GM21381 (cell line): ENCODE data around the gene TMPRSS9.
"Not testable (repeated sequence)": the region's sequence is repeated elsewhere in the genome, so short reads cannot be mapped to it uniquely, and the experiment has no call there.

Source experiments
- ATAC-seq: cut with Tn5 transposase; IDR thresholded peaks from one replicate; pipeline ENCODE4 v1.9.1; 2021; ENCODE audit warnings: mild to moderate bottlenecking, moderate library complexity; ENCODE audit not compliant: unreplicated experiment

Gene TMPRSS9

DNA sequence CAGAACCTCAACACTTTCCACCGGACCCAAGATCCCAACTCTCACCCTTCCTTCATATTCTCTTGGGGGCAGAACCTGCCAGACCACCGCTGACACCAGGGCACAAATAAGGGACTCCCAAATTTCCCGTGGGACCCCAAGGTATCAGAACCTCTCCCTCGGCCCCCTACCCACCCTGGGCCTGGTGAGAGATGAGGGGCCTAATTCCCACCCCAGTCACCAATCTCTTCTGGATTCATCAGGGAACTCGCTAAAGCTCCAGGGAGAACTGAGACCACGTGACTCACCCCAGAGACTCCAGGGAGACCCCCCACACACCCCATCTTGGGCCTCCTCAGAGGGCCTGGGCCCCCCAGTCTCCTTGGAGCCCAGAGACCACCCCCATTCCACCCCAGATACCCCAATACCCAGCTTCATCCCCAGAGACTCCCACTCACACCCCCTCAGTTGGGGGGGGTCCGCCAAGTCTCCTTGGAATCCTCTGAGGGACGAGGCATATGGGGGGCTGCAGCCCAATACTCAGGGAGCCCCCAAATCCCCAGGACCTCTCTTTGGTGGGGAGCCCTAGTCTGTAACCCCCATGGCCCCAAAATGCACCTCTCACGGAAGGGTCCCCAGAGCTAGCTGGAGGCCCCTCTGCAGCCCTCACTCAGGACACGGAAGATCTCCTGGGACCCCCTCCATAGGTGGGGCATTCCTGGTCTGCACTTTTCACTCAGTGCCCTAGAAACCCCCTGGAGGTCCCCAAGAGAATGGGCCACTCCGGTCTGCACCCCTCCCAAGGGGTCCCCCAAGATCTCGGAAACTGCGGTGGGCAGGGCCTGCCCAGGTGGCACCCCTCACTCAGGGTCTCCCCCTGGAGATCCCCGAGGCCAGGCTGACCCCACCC lies 95.1 kb downstream of the TMPRSS9 start:
- no peak for ATAC-seq

DNA sequence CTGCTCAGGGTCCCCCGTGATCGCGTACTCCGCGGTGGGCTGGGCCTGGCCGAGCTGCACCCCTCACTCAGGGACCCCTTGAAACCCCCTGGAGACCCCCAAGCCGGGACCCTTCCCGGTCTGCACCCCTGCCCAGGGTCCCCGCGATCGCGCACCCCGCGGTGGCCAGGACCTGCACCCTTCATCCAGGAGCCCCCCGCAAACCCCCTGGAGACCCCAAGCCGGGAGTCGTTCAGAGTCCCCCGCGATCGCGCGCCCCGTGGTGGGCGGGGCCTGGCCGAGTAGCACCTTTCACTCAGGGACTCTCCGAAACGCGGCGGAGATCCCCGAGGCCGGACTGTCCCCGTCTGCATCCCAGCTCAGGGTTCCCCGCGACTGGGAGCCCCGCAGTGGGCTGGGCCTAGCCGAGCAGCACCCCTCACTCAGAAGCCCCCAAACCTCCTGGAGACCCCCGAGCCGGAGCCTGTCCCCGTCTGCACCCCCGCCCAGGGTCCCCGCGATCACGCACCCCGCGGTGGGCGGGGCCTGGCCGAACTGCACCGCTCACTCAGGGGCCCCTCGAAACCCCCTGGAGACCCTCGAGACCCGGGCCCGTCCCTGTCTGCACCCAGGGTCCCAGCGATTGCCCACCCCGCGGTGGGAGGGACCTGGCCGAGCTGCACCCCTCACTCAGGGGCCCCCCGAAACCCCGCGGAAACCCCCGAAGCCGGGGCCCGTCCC lies 95.9 kb downstream of the TMPRSS9 start:
- peak; percentile 25 for ATAC-seq

DNA sequence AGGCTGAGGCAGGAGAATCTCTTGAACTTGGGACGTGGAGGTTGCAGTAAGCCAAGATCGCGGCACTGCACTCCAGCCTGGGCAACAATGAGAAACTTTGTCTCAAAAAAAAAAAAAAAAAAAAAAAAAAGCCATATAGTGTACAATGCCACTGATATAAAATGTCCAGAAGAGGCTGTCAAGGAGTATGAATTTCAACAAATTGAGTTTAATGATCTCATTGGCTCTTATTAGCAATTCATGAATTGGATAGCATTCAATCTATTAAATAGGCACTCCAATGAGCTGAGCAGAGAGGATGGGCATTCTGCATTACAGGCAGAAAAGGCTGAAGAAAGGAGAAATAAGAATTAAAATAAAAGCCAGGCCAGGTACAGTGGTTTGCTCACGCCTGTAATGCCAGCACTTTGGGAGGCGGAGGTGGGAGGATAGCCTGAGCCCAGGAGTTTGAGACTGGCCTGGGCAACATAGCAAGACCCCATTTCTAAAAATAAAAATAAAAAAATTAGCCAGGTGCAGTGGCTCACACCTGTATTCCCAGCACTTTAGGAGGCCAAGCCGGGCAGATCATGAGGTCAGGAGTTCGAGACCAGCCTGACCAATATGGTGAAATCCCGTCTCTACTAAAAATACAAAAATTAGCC lies 97.5 kb downstream of the TMPRSS9 start:
- ATAC-seq = no peak

DNA sequence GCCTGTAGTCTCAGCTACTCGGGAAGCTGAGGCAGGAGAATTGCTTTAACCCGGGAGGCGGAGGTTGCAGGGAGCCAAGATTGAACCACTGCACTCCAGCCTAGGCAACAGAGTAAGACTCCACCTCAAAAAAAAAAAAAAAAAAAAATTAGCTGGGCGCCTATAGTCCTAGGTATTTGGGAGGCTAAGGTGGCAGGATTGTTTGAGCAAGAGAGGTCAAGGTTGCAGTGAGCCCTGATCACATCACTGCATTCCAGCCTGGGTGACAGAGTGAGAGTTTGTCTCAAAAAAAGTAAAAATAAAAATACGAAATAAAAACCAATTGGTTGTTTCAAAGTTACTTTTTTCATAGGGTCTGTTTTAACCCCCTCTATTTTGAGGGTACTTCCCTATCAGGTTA lies 98.0 kb downstream of the TMPRSS9 start:
- no peak for ATAC-seq

DNA sequence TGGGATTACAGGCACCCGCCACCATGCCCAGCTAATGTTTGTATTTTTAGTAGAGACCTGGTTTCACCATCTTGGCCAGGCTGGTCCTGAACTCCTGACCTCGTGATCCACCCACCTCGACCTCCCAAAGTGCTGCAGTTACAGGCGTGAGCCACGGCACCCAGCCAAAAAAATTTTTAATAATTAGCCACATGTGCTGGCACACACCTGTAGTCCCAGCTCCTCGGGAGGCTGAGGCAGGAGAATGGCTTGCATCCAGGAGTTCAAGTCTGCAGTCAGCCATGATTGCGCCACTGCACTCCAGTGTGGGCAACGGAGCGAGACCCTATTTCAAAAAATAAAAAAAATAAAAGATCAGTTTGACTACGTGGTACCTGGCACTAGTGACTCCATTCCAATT lies 98.7 kb downstream of the TMPRSS9 start:
- not testable (repeated sequence) for ATAC-seq

DNA sequence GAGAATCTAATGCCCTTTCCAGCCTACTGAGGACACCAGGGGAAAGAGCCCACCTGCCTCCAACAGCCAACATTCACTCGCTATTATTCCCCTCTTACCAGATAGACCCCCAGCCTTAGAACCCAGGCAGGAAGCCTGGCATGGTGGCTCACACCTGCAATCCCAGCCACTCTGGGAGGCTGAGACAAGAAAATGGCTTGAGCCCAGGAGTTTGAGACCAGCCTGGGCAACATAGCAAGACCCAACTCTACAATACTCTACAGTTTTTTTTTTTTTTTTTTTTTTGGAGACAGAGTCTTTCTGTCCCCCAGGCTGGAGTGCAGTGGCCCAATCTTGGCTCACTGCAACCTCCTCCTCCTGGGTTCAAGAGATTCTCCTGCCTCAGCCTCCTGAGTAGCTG lies 100.2 kb downstream of the TMPRSS9 start:
- no peak for ATAC-seq

DNA sequence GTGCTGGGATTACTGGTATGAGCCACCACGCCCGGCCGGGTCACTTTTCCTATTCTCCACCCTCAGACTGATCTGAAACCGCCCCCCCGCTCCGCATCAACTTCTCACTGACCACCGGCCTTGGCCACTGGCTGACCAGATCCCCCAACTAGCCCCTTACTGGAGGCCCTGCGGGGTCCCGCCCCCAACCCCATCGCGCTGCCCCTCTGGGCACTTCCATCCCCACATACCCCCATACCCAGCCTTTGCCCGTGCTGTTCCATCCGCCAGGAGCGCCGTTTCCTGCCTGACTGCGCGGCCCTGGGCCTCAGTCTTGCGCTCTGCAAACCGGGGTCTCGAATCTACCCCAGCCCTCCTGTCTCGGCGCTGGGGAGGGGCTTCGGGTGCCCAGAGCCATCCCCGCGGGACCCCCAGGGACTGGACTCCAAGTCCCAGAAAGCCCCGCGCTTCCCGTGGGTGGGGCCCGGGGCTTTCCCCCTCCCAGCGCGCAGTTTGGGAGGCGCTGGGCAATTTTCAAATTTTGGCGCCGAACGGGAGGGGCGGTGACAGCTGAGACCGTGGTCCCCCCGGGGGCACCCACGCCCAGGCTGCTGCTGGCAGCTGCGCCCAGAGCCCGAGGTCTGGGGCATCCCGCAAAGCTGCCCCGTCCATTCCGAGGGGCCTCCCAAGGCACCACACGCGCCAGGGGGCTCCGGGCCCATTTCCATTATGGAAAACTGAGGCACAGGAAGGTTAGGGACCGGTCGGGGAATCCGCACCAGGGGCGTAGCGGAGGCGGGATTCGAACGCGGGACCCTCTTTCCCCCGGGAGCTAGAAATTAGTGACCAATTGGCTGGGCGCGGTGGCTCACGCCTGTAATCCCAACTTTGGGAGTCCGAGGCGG lies 101.9 kb downstream of the TMPRSS9 start:
- no peak for ATAC-seq

DNA sequence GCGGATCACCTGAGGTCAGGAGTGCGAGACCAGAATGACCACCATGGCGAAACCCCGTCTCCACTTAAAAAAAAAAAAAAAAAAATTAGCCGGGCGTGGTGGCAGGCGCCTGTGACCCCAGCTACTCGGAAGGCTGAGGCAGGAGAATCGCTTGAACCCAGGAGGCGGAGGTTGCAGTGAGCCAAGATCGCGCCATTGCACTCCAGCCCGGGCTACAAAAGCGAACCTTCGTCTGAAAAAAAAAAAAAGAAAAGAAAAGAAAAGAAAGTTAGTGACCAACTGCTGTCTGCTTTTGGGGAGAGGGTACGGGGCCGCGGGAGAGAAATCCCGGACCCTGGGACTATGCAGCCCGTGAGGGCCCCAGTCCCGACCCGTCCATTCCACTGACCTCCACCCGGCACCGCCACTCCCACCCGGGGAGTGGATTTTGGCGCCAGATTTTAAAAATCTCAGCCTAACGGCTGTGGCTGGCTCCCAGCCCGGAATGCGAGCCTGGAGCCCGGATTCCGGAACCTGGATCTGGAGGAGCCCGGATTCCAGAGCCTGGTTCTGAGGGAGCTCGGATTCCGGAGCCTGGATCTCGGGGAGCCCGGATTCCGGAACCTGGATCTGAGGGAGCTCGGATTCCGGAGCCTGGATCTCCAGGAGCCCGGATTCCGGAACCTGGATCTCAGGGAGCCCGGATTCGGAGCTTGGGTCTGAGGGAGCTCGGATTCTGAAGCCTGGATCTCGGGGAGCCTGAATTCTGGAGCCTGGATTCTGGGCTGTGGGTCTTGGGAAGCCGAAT lies 102.8 kb downstream of the TMPRSS9 start:
- no peak for ATAC-seq

DNA sequence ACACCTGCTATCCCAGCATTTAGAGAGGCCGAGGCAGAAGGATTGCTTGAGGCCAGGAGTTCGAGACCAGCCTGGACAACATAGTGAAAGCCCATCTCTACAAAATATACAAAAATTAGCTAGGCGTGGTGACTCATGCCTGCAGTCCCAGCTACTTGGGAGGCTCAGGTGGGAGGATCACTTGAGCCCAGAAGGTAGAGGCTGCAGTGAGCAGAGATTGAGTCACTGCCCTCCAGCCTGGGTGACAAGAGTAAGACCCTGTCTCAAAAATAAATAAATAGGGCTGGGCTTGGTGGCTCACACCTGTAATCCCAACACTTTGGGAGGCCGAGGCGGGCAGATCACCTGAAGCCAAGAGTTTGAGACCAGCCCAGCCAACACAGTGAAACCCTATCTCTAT lies 103.6 kb downstream of the TMPRSS9 start:
- not testable (repeated sequence) for ATAC-seq

DNA sequence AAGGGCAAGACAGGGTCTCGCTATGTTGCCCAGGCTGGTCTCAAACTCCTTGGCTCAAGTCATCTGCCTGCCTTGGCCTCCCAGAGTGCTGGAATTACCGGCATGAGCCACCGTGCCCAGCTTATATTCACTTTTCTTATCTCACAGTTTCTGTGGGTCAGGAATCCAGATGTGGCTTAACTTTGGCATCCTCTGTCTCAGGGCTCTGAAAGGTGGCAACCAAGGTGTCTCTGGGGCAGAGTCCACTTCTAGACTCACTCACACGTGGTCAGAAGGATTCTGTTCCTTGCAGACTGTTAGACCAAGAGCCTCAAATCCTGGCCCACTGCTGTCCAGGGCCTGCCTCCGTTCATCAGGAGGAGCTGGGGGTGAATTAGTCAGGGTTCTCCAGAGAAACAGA lies 104.3 kb downstream of the TMPRSS9 start:
- no peak for ATAC-seq

DNA sequence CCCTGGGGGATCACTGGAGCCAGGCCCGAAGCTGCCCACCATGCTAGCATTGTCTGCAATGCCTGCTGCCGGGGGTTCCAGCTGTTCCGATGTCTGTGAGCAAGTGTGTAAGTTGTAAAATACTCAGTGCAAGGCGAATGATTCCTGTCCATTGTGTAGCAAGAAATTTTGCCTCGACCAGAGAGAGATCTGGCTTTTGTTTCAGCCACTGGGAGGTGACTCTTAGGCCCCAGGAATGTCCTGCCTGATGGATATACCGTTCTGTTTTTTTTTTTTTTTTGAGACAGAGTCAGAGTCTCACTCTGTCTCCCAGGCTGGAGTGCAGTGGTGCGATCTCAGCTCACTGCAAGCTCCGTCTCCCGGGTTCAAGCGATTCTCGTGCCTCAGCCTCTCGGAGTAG lies 108.5 kb downstream of the TMPRSS9 start:
- no peak for ATAC-seq

DNA sequence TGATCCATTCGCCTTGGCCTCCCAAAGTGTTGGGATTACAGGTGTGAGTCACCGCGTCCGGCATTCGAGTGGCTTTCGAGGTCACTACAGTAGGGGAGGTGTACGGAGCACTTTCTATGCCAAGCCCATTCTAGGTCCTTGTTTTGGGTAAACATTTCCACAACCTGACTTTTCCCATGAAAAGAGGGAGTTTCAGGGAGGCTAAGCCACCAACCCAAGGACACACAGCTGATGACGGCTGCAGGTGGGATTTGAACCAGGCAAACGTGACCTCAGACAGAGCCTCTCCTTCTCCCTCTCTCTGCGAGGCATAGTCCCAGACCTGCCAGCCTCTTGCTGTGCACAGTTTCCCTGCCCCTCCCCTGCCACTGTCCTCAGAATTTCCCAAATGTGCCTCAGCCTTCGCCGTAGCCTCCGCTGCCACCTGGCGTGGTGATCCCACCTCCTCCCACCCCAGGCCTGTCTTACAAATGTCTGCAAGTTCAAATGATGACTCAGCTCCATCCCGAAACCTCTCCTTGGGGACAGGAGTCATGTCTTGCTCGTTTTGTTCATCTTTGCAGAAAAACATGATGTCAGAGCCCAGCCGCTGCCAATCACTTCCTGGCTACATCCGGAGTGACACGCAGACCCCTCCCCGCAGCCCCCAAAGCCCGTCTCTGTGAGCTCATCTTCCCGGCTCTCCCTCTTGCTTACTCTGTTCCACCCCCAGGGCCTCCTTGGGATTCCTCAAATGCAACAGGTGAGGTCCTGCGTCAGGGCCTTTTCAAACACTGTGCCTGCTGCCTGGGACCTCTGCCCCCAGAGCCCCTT lies 109.2 kb downstream of the TMPRSS9 start:
- no peak for ATAC-seq

DNA sequence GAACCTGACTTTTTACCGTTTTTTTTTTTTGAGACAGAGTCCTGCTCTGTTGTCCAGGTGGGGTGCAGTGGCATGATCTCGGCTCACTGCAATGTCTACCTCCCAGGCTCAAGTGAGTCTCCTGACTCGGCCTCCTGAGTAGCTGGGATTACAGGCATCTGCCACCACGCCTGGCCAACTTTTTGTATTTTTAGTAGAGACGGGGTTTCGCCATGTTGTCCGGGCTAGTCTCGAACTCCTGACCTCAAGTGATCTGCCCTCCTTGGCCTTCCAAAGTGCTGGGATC lies 109.8 kb downstream of the TMPRSS9 start:
- ATAC-seq = not testable (repeated sequence)

DNA sequence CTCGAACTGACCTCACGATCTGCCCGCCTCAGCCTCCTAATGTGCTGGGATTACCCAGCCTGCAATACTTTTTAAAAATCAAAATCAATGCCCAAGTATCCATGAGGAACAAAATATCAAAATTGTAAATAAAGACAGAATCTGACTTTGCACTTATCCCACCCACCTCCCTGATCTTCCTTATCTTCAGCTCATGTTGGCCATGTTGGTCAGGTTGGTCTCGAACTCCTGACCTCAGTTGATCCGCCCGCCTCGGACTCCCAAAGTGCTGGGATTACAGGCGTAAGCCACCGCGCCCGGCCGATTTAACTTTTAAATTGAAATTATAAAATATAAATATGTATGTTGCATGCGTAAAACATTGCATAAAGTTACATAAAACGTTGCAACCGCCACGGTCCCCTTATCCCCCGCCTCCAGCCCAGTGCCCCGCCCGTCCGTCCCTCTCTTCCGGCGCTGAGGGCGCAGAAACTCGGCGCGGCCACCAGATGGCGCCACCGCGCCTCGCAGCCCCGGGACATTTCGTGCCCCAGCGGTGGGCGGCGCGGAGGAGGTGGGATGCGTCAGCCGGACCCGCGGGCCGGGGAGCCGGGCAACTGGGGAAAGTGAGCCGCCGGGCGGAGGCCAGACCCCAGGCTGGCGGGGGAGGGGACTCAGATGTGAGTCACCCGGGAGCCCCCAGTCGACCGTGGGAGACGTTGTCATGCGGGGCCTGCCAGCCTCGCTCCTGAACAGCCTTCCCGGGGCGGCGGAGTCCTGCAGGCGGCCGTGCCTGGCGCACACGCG lies 114.4 kb downstream of the TMPRSS9 start:
- peak; percentile 25 for ATAC-seq

DNA sequence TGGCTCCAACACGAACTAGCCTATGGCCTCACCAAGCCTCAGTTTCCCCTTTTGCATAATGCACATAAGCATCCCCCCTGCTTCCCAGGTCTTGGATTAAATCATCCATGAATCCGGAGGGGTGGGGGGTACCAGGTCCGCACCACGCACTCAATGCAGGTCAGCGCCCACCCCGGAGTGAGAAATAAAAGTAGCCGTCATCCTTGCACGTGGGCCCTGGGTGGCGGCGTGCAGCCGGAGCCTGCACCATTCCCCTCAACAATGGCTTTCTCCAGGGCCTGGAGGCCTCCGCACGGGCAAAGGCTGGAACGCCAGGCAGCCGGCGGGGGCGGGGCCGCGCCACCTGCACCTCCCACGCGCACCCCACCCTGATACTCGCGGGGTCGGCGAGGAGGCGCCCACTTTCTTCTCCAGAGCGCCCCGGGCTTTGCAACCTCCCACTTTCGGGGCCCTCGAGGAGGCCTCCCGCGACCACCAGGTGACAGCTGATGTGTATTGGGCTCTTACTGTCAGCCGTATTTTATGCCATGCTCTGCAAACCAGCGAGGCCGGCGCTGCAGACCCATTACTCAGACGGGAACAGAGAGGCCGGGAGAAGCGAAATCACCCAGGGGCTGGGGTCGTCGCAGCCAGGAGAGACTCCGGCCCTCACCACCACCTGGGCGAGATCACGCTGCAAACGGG lies 115.1 kb downstream of the TMPRSS9 start:
- peak; percentile 14 for ATAC-seq
